Left colon (tissue), 2 donors: ENCODE data around the gene RUNX1. TPM values are rescaled to one million over a fixed set of nuclear protein-coding genes. Genes with fewer than 3 reads are reported as not detected.

Source experiments
- ATAC-seq: fragments of 200-7000 bp; cut with Tn5 transposase; one replicate; pipeline ENCODE4 v1.9.1; 2020; ENCODE audit warnings: mild to moderate bottlenecking, moderate library complexity
- DNase-seq, 2 donors: peaks; one replicate each; pipeline ENCODE4 v3.0.0-alpha.2; 2020
- intact Hi-C, 2 donors: fragments of 100-400 bp; cut with DNase I in 1 of 2; cut with micrococcal nuclease in 1 of 2; formaldehyde crosslinking; loops; one replicate each; pipeline versions ENCODE4 v1.11.2 to v1.14.0; 2022; cut with DNase I, micrococcal nuclease
- total RNA-seq, 2 donors: library from RNA; stranded (reverse); fragmentation: NEBNext Ultra II Directional; extraction: Animal tissue kit (Norgen Biotek cat#: 25700); gene quantifications; one replicate each; pipeline ENCODE4 v1.2.1, GENCODE V29; 2021
- donor health status: DM: no; HTN: no; CAD: no.
- donor health status: DM: yes; HTN: yes; CAD: no.

RUNX1 gene
- total RNA-seq, 2 donors from 2014 or later, result 17.7 to 25.8 TPM

- ATAC-seq, result no peak
- DNase-seq, result no peak
- intact Hi-C loops, result loop anchor here in 1 of 2 donors (10.0 kb wide), 1 partner anchor 140 kb away; no protein-coding TSS in a partner anchor
Measured at GRCh38 chr21:34884346-34884929, 164.7 kb downstream of the RUNX1 start.

- ATAC-seq (no peak), DNase-seq (no peak)
- intact Hi-C loops, result loop anchor here in 1 of 2 donors (10.0 kb wide), 1 partner anchor 139 kb away; no protein-coding TSS in a partner anchor
Measured at GRCh38 chr21:34883491-34884271, 165.4 kb downstream of the RUNX1 start.

GRCh38 chr21:34882719-34883131 is 166.4 kb downstream of the RUNX1 start:
- ATAC-seq (no peak), DNase-seq (no peak)
- intact Hi-C loops, result loop anchor here in 1 of 2 donors (10.0 kb wide), 1 partner anchor 138 kb away; no protein-coding TSS in a partner anchor

GRCh38 chr21:34881839-34882371 is 167.2 kb downstream of the RUNX1 start:
- intact Hi-C loops, result loop anchor here in 1 of 2 donors (10.0 kb wide), 1 partner anchor 137 kb away; no protein-coding TSS in a partner anchor
- ATAC-seq, result no peak

GRCh38 chr21:34881421-34881820 is 167.7 kb downstream of the RUNX1 start:
- intact Hi-C loops, result loop anchor here in 1 of 2 donors (10.0 kb wide), 1 partner anchor 137 kb away; no protein-coding TSS in a partner anchor
- DNase-seq, result no peak
- no peak for ATAC-seq

More at GRCh38 chr21:34881839-34882371, 167.2 kb downstream of the RUNX1 start:
- no peak for DNase-seq

- no peak for DNase-seq
- no peak for ATAC-seq
- intact Hi-C loops, result loop anchor here in 1 of 2 donors (10.0 kb wide), 1 partner anchor 136 kb away; no protein-coding TSS in a partner anchor
Measured at GRCh38 chr21:34880401-34880800, 168.7 kb downstream of the RUNX1 start.

- intact Hi-C loops, result no loop called here
- no peak for DNase-seq
- ATAC-seq, result no peak
Measured at GRCh38 chr21:34878940-34879339, 170.2 kb downstream of the RUNX1 start.

- ATAC-seq (peak; percentile 74), DNase-seq (peak; percentile 24 to 53)
- intact Hi-C loops, result no loop called here
Measured at GRCh38 chr21:34878501-34878900, 170.6 kb downstream of the RUNX1 start.

GRCh38 chr21:34877485-34878128 is 171.5 kb downstream of the RUNX1 start:
- DNase-seq, result peak; percentile 90 to 94
- peak; percentile 90 for ATAC-seq
- intact Hi-C loops, result no loop called here

- DNase-seq (no peak), ATAC-seq (no peak)
- intact Hi-C loops, result no loop called here
Measured at GRCh38 chr21:34875830-34876229, 173.3 kb downstream of the RUNX1 start.

GRCh38 chr21:34874684-34875513 is 174.2 kb downstream of the RUNX1 start:
- no peak for ATAC-seq
- intact Hi-C loops, result no loop called here

GRCh38 chr21:34871026-34871908 is 177.8 kb downstream of the RUNX1 start:
- ATAC-seq (no peak), DNase-seq (no peak)
- intact Hi-C loops, result no loop called here

More at GRCh38 chr21:34874684-34875513, 174.2 kb downstream of the RUNX1 start:
- DNase-seq, result no peak

GRCh38 chr21:34870246-34870645 is 178.9 kb downstream of the RUNX1 start:
- no peak for ATAC-seq
- intact Hi-C loops, result no loop called here
- DNase-seq, result no peak

- DNase-seq, result no peak
- ATAC-seq, result no peak
- intact Hi-C loops, result no loop called here
Measured at GRCh38 chr21:34869545-34869944, 179.6 kb downstream of the RUNX1 start.

- intact Hi-C loops, result no loop called here
- DNase-seq (no peak), ATAC-seq (no peak)
Measured at GRCh38 chr21:34867785-34868184, 181.3 kb downstream of the RUNX1 start.

- ATAC-seq, result peak; percentile 45
- intact Hi-C loops, result no loop called here
- peak; percentile 49 to 64 for DNase-seq
Measured at GRCh38 chr21:34865400-34866241, 183.5 kb downstream of the RUNX1 start.
